HG03558 (cell line): Measurements from ENCODE around the gene RNMT.
A peak's percentile ranks its signal among the peaks of the same experiment; 100 is the strongest.

Experiments used
- ATAC-seq: cut with Tn5 transposase; IDR thresholded peaks from one replicate; pipeline ENCODE4 v1.9.1; 2021; ENCODE audit warnings: moderate number of reproducible peaks; ENCODE audit not compliant: unreplicated experiment; ENCODE audit errors: extremely low read depth

Gene RNMT

GRCh38 chr18:13809531-13810255 lies 83.2 kb downstream of the RNMT start:
- no peak for ATAC-seq

- ATAC-seq = no peak
Observed at GRCh38 chr18:13810950-13811485, 84.5 kb downstream of the RNMT start.

GRCh38 chr18:13811993-13812392 lies 85.5 kb downstream of the RNMT start:
- no peak for ATAC-seq

GRCh38 chr18:13813271-13813849 lies 86.9 kb downstream of the RNMT start:
- ATAC-seq = peak; percentile 68
